GM19035 (cell line): ENCODE measurements around the gene SHFL.

ENCODE experiments used
- ATAC-seq: cut with Tn5 transposase; IDR thresholded peaks from one replicate; pipeline ENCODE4 v1.9.1; 2021; ENCODE audit not compliant: unreplicated experiment

SHFL gene

DNA sequence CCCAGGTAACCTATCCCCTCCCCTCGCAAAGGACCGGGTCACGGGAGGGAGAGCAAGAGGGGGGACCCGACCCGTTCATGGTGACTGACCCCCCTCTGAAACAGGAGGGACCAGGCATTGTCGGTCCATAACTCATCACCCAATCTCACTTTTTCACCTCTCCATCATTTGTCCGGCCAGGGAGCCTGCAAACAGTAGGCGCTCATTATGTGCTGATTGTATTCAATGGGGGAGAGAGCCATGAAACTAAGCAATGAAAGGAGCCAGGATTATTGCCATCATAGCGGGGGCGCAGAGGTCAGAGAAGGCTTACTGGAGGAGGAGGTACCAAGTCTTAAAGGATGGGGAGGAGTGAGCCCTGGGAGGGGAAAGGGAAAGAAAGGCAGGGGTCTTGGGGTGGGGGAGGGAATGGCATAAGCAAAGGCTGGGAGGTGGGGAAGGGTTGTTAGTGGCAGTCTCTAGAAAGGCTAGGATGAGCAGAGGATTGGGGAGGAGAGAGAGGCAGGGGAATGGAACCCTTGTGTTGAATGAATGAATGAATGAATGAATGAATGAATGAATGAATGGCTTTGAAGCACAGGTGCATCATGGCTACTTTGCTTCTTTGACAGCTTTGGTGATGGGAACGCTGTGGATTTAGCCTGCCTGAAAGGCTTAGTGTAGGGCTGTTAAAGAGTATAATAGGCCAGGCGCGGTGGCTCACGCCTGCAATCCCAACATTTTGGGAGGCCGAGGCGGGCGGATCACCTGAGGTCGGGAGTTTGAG, 1.4 kb downstream of the SHFL start:
- no peak for ATAC-seq

- no peak for ATAC-seq
Measured at GRCh38 chr19:10088949-10089554, 2.9 kb downstream of the SHFL start.

GRCh38 chr19:10089801-10090375, 3.8 kb downstream of the SHFL start:
- no peak for ATAC-seq

DNA sequence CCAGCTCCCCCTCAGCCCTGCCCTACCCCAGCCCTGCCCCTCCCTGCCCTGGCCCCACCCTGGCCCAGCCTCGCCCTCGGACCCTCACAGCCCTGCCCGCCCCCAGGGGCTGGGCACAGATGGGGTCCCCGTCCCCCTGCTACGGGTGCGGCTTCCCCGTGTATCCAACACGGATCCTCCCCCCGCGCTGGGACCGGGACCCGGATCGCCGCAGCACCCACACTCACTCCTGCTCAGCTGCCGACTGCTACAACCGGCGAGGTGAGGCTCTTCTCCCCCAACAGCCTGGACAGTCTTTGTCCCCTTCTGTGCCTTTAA, 5.2 kb downstream of the SHFL start:
- ATAC-seq, result no peak

DNA sequence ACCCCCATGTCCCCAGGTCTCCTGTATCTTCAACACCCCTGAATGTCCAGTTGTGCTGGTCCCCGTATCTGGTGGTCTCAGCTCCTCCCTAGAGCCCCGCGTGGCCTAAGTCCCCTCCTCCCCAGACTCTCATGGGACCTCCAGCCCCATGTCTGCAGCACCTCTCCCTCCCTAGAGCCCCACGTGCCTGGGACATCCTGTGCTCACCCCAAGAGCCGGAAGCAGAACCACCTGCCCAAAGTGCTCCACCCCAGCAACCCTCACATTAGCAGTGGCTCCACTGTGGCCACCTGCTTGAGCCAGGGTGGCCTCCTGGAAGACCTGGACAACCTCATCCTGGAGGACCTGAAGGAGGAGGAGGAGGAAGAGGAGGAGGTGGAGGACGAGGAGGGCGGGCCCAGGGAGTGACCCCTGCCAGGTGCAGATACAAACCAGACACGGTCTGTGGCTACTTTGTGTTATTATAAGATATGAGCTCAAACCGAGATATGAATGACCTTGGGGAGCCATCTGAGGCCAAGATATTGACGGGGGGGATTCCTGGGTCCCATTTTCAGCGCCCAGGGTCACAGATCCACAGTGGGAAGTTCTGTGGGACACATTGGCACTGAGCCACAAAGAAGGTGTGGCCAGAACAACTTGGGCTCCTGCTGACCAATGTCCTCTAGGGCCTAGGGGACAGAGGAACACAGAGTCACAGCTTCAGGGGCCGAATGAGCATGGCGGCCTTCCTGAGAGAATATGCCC, 6.0 kb downstream of the SHFL start:
- no peak for ATAC-seq

DNA sequence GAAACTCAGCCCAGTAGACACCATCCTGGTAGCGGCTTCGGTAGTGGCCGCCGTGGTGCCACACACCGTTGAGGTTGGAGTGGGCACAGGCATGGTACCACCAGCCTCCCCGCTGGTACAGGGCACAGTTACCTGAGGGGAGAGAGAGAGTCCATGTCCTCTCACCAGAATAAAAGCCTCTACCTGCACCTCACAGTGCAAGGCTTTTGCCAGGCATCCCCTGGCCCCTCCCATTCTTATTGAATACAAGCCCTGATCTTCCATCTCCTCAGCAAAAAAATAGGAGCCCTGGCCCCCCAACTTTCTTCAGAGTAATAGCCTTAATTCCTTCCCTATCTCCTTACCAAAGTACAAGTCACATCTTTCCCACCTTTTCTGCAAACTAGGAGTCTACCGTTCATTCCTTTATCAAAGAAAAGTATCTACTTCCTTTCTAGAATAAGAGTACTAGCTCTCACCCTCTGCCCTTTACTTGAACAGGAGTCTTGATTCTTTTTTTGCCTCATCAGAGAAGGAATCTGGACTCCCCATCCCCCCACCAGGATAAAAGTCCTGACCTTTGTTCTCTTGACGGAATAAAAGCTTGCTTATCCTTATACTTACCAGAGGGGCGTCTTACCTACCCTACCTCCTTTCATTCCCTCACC, 6.7 kb downstream of the SHFL start:
- no peak for ATAC-seq

DNA sequence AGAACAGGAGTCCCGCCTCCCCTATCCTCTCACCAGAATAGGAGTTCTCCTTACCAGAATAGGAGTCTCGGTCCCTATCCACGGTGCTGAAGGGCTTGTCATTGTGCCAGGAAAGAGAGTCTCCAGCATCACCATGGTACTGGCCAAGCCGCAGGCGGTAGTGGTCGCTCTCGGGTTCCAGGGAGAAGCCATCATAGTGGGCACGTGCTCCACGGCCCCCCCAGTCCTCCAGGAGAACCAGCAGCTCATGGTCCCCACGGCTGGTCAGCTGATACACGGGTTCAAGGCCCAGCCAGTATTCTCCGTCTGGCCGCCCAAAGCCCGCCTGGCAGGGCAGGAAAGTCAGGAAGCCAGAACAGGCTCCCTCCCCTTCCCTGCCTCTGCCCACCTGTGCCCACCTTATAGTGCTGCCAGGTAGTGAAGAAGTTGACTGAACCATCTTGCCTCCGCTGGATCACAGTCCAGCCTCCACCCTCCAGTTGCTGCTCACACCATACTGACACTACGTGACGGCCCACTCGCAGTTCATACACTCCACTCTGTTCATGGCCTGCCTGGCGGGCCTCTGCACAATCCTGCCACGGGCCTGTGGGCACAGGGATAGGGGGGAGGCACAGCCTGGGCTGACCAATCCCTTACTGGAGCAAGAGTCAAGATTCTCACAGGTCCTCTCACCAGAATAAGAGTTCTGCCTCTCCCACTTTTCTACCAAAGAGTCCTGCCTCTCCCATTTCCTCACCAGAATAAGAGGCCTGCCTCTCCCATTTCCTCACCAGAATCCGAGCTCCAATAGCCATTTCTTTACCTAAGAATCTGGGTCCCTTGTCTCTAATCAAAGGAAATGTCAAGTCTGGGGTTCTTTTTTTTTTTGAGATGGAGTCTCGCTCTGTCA, 7.4 kb downstream of the SHFL start:
- no peak for ATAC-seq

DNA sequence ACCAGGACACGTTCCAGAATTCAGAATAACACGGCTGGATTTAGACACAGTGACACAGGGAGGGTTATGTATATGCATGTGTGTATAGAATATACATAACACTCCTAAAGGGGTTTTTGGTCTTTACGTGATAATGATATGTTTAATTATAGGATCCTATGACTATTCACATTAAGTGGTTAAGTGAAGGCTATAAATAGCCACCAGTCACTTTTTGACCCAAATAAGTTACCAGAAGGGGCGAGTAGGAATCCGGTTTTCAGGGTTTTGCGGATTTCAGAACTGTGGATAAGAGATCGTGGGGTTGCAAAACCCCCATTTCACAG, 9.5 kb downstream of the SHFL start:
- no peak for ATAC-seq

GRCh38 chr19:10095948-10096614, 10.0 kb downstream of the SHFL start:
- peak; percentile 79 for ATAC-seq

DNA sequence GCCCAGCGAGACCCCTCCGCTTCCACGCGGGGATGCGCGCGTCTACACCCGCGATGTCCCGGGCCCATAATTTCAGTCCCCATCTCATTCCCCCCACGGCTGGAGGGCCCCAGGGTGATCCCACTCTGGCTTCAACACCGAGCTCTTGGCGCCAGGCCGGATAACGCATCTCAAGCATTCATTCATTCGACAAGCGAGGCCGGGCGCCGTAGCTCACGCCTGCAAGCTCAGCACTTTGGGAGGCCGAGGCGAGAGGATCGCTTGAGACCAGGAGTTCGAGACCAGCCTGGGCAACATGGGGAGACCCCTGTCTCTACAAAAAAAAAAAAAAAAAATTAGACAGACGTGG, 10.5 kb downstream of the SHFL start:
- peak; percentile 6 for ATAC-seq

GRCh38 chr19:10100163-10100785, 14.2 kb downstream of the SHFL start:
- ATAC-seq, result no peak

DNA sequence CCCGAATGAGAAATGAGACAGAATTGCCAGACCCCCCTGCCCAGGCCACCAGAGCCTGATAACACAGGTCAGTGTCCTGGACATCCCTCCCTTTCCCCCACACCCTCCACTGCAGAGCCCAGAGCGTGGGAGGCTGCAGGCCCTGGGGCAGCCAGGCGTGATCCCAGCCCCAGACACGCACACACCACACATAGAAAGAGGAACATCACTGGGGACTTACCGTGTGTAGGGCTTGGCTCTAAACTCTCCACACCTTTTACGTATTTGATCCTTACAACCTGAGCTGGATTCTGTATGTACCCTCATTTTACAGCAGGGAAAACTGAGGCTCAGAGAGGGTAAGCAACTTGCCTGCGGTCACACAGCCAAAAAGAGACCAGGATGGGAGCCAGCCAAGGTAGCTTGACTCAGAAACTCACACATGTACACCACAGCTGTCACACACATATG, 16.7 kb downstream of the SHFL start:
- no peak for ATAC-seq

DNA sequence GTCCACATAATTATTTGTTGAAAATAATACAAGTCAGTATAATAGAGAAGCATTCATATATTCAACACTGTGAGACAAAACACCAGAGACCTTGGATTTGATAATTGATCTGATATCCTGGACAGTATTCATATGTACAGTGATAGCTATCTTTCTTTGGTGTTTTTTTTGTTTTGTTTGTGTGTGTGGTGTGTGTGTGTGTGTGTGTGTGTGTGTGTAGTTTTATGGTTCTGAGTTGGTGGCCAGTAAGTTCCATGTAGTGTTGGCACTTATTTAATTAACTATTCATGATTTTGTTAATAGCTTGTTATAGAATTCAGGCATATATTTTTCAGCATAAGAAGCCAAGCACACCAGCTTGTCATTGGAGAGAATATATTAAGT, 18.0 kb downstream of the SHFL start:
- ATAC-seq, result no peak

DNA sequence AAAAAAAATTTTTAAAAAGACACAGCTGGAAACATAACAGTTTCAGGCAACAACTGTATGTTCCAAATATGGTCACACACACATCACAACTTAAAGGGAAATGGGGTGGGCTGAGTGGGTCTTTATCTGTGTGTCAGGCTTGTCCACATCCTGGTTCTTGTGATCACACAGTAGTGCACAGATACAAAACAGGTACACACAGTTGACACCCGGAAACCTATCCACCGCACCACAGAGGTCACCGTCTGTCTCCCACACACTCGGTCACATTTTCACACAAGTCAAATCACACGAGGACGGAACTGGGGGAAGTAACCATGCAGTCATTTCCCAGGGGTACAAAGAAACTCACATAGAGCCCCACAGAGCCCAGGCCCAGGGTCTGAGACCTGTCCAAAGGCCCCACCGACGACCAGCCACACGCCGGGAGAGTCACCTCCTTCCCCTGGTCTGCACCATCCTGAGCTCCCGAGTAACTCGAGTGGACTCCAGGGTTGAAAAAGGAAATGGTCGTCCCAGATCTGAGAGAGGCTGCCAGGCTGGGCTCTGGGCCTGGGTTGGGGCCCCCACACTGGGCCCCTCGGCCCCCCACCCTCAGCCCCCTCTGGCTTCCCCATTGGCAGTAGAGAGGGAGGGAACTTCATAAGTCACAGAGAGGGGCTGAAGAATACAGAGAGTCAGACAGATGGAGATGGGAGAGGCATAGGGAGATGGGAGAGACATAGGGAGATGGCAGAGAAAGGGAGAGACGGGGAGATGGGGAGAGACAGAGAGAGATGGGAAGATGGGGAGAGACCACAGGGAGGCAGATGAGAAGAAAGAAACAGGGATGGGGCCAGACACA, 18.8 kb downstream of the SHFL start:
- peak; percentile 44 for ATAC-seq

GRCh38 chr19:10105509-10106099, 19.5 kb downstream of the SHFL start:
- peak; percentile 14 for ATAC-seq

DNA sequence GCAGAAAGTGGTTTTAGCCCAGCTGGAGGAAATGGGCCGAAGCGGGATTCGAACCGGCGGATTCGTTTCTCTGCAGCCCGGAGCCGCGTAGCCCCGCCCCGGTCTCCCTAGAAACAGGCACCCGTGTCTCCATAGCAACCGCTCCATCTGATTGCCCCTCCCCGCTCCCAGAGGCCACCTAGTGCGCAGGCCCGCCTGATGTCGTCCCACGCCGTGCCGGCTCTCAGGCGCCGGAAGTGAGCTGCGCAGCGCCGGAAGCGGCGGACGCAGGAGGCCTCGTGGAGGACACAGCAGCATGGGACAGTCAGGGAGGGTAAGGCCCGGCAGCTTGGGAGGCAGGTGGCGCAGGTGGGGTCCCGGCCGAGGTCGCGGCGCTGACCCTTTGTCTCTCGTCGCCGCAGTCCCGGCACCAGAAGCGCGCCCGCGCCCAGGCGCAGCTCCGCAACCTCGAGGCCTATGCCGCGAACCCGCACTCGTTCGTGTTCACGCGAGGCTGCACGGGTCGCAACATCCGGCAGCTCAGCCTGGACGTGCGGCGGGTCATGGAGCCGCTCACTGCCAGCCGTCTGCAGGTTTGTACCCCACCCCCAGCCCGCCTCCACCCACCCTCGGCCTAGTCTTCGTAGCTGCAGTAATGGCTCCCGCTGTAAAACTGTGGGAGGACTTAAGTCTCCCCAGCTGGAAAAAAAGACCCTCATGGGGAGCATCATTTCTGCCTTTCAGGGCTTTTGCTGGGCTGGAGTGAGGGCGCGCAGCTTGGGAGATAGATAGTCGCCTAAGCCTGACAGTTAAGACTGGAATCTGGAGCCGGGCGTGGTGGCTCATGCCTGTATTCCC, 20.2 kb downstream of the SHFL start, which contains the start of gene PPAN:
Gene PPAN (plus strand): TSS at position 263 of the 837 bp plus-strand sequence. CDS start 33 bp downstream, at position 296.
- peak; percentile 45 for ATAC-seq

- ATAC-seq, result no peak
Measured at GRCh38 chr19:10107254-10107653, 21.1 kb downstream of the SHFL start.
